PC-3 (cell line): ENCODE data around the gene SERHL2. TPM values are rescaled to one million over a fixed set of nuclear protein-coding genes. Genes with fewer than 3 reads are reported as not detected.

ENCODE experiments used
- ATAC-seq: fragments of 200-7000 bp; cut with Tn5 transposase; 2 replicates; pipeline ENCODE4 v1.9.1; 2020; ENCODE audit warnings: mild to moderate bottlenecking, moderate library complexity
- BruUV-seq: library from RNA; stranded (reverse); fragments of 400-500 nt; replicated peaks from 2 replicates; lab custom pipeline; 2021; lab: Mats Ljungman, UMichigan
- CTCF ChIA-PET: fragments of 300-600 bp; sonication (Branson Sonifier 250); formaldehyde crosslinking; loops from one replicate; lab custom pipeline; 2022; ENCODE audit warnings: antibody characterized with exemption; lab: Charles Lee
- POLR2A ChIA-PET: fragments of 300-600 bp; sonication (Branson Sonifier 250); formaldehyde crosslinking; loops from one replicate; lab custom pipeline; 2022; ENCODE audit warnings: antibody characterized with exemption; ENCODE audit not compliant: unreplicated experiment; lab: Charles Lee
- DNase-seq: peaks from one replicate; pipeline ENCODE4 v3.0.0-alpha.2; 2015
- H2AFZ ChIP-seq: fragments of 300-600 bp; sonication (generic); 2 replicates; pipeline ENCODE4 v1.6.0; 2016; ENCODE audit warnings: antibody characterized with exemption, low read length
- H3F3A ChIP-seq: fragments of 300-600 bp; sonication (generic); one replicate; pipeline ENCODE4 v1.6.0; 2017; ENCODE audit warnings: antibody characterized with exemption, low read length, control low read depth, mild to moderate bottlenecking; ENCODE audit not compliant: unreplicated experiment
- H3K27ac ChIP-seq: fragments of 300-600 bp; sonication (generic); 2 replicates; pipeline ENCODE4 v1.5.1; 2016; ENCODE audit warnings: mild to moderate bottlenecking, low read length
- H3K27me3 ChIP-seq: fragments of 300-600 bp; sonication (generic); 2 replicates; pipeline ENCODE4 v1.6.1; 2016; ENCODE audit warnings: low read length, mixed read lengths
- H3K36me3 ChIP-seq: fragments of 300-600 bp; sonication (generic); 2 replicates; pipeline ENCODE4 v1.6.1; 2016; ENCODE audit warnings: low read depth, mixed run types, low read length, mixed read lengths
- H3K4me1 ChIP-seq: fragments of 300-600 bp; sonication (generic); 2 replicates; pipeline ENCODE4 v1.5.1; 2016; ENCODE audit warnings: low read length; ENCODE audit not compliant: insufficient read depth
- H3K4me2 ChIP-seq: fragments of 300-600 bp; sonication (generic); 2 replicates; pipeline ENCODE4 v1.6.0; 2016; ENCODE audit warnings: low read length
- H3K4me3 ChIP-seq: fragments of 300-600 bp; sonication (generic); 2 replicates; pipeline ENCODE4 v1.5.1; 2016; ENCODE audit warnings: mild to moderate bottlenecking, low read length, mixed read lengths
- H3K79me2 ChIP-seq: fragments of 300-600 bp; sonication (generic); 2 replicates; pipeline ENCODE4 v1.6.1; 2017; ENCODE audit warnings: low read length, mixed read lengths
- H3K9ac ChIP-seq: fragments of 300-600 bp; sonication (generic); 2 replicates; pipeline ENCODE4 v1.6.0; 2016; ENCODE audit warnings: mild to moderate bottlenecking, low read length
- H3K9me2 ChIP-seq: fragments of 300-600 bp; sonication (generic); replicated peaks from 2 replicates; pipeline ENCODE4 v1.6.1; 2016; ENCODE audit warnings: mixed run types, low read length, mixed read lengths
- H3K9me3 ChIP-seq: fragments of 300-600 bp; sonication (generic); 2 replicates; pipeline ENCODE4 v1.6.1; 2016; ENCODE audit warnings: low read length, mixed read lengths
- H4K20me1 ChIP-seq: fragments of 300-600 bp; sonication (generic); 2 replicates; pipeline ENCODE4 v1.6.1; 2016; ENCODE audit warnings: low read length, mixed read lengths
- EZH2 ChIP-seq: fragments of 300-600 bp; sonication (generic); IDR thresholded peaks from one replicate; pipeline ENCODE4 v1.6.1; 2017; ENCODE audit warnings: antibody characterized with exemption, mild to moderate bottlenecking, low read length; ENCODE audit not compliant: unreplicated experiment
- EZH2phosphoT487 ChIP-seq: fragments of 300-600 bp; sonication (generic); IDR thresholded peaks from 2 replicates; pipeline ENCODE4 v1.6.1; 2018; ENCODE audit warnings: mild to moderate bottlenecking, antibody characterized with exemption, low read length, borderline replicate concordance
- intact Hi-C: fragments of 100-400 bp; cut with micrococcal nuclease; formaldehyde crosslinking; loops from 2 replicates; pipeline ENCODE4 v1.9.0; 2023
- total RNA-seq: library from RNA; depleted of rRNA; stranded (reverse); fragments of >200 nt; gene quantifications from 2 replicates; pipeline ENCODE4 v1.2.3, GENCODE V29; 2014; rRNA removed
- TF ChIP-seq, protein P1 (sequence below): fragments of 300-600 bp; sonication (generic); conservative IDR thresholded peaks from 2 replicates; pipeline ENCODE4 v1.5.1; 2017; ENCODE audit warnings: antibody characterized with exemption, low read depth, mild to moderate bottlenecking, low read length

Gene SERHL2
- total RNA-seq, 1 experiment from 2014 or later, result 5.4 TPM

DNA sequence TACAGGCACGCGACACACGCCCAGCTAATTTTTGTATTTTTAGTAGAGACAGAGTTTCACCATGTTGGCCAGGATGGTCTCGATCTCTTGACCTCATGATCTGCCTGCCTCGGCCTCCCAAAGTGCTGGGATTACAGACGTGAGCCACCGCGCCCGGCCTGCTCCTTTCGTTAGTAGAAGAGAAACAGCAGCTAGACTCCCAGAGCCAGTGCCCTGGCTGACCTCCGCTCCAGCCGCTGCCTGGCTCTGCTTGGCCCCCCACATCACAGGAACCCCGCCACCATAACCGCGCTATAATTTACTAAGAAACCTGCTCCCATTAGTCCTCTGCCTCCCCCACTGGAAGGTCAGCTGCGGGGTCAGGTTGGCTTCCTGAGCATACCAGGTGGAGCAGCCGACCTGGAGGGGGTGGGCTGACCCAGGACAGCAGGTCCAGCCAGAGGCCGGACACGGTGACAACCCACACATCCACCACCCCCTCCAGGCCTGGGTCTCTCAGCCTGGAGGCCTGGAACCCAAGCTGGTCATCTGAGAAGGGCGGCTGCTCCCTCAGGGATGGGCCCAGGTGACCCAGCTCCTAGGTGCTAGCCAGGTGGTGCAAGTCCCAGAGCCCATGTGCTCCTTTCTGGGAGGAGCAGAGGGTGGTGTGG is 68.4 kb downstream of the SERHL2 start:
- no peak overlapping the region for H3K4me3 ChIP-seq
- intact Hi-C loops, result no loop called here
- H3K9me3 ChIP-seq, result no peaks in the 10 kb centered on the region
- ATAC-seq, result no peak
- ChIA-PET POLR2A (no interaction called here), CTCF (interaction anchor here (0.6 to 1.0 kb wide), 2 partner anchors 198 to 457 kb away, joined by 3 read pairs; no protein-coding TSS in a partner anchor)
- TF ChIP-seq, protein P1, sequence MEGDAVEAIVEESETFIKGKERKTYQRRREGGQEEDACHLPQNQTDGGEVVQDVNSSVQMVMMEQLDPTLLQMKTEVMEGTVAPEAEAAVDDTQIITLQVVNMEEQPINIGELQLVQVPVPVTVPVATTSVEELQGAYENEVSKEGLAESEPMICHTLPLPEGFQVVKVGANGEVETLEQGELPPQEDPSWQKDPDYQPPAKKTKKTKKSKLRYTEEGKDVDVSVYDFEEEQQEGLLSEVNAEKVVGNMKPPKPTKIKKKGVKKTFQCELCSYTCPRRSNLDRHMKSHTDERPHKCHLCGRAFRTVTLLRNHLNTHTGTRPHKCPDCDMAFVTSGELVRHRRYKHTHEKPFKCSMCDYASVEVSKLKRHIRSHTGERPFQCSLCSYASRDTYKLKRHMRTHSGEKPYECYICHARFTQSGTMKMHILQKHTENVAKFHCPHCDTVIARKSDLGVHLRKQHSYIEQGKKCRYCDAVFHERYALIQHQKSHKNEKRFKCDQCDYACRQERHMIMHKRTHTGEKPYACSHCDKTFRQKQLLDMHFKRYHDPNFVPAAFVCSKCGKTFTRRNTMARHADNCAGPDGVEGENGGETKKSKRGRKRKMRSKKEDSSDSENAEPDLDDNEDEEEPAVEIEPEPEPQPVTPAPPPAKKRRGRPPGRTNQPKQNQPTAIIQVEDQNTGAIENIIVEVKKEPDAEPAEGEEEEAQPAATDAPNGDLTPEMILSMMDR, result no peak
- TF ChIP-seq EZH2, result no peak
- TF ChIP-seq EZH2phosphoT487, result no peak
- no peaks in the 10 kb centered on the region for H3K36me3 ChIP-seq
- no peak for DNase-seq
- peaks cover 15% of the 10 kb centered on the region for H3K4me1 ChIP-seq
- H3K27me3 ChIP-seq, result no peaks in the 10 kb centered on the region
- no peak overlapping the region for H2AFZ ChIP-seq
- no peaks in the 10 kb centered on the region for H3K9me2 ChIP-seq
- no peak overlapping the region for H3K27ac ChIP-seq
- no peak overlapping the region for H3K4me2 ChIP-seq
- H3F3A ChIP-seq, result no peaks in the 10 kb centered on the region
- no peaks in the 10 kb centered on the region for H3K79me2 ChIP-seq
- H3K9ac ChIP-seq, result no peak overlapping the region
- H4K20me1 ChIP-seq, result no peaks in the 10 kb centered on the region
- BruUV-seq, result no TSS peak

DNA sequence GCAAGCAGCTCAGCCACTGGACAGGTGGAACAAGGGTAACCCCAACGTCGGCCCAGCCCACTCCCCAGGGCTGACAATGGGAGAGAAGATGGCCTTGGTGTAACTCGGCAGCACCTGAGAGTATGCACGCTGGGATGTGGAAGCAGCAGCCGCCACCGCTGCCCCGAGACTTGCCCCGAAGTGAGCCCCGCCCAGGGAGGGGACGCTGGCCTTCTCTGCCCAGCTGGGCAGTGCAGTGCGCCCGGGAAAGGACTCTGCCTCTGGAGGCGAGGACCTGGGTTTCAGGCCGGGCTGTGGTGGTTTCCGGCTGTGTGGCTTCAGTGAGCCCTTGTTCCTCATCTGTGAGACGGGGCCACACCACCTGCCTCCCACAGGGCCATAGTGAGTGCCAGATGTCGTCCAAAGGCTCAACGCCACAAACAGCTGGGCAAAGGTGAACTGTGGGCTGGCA is 69.6 kb downstream of the SERHL2 start:
- DNase-seq (no peak), ATAC-seq (no peak)
- no peaks in the 10 kb centered on the region for H3K27me3 ChIP-seq
- no peaks in the 10 kb centered on the region for H3K9me2 ChIP-seq
- intact Hi-C loops, result no loop called here
- POLR2A ChIA-PET, result no interaction called here
- H3K4me2 ChIP-seq, result no peak overlapping the region
- H3K9me3 ChIP-seq, result no peaks in the 10 kb centered on the region
- CTCF ChIA-PET, result no interaction called here
- H3F3A ChIP-seq, result no peaks in the 10 kb centered on the region
- no peaks in the 10 kb centered on the region for H3K79me2 ChIP-seq
- H3K9ac ChIP-seq, result no peak overlapping the region
- TF ChIP-seq EZH2phosphoT487 (no peak), EZH2 (no peak)
- TF ChIP-seq, protein P1, result no peak
- H3K4me3 ChIP-seq, result no peak overlapping the region
- H3K36me3 ChIP-seq, result no peaks in the 10 kb centered on the region
- BruUV-seq, result no TSS peak
- H3K27ac ChIP-seq, result no peak overlapping the region
- H3K4me1 ChIP-seq, result peaks cover 15% of the 10 kb centered on the region
- H2AFZ ChIP-seq, result no peak overlapping the region
- H4K20me1 ChIP-seq, result no peaks in the 10 kb centered on the region

Other genes starting within 250 kb of the SERHL2 start
- gene NFAM1, start 121.6 kb upstream of the SERHL2 start, total RNA-seq, result 0.11 TPM in 1 of 2 replicates, not detected in the other
- gene RRP7A, start 34.2 kb upstream of the SERHL2 start, total RNA-seq, result 50.2 and 71.9 TPM in 2 replicates
- 32.4 and 47.2 TPM in 2 replicates for gene POLDIP3, start 60.9 kb downstream of the SERHL2 start, total RNA-seq
- not detected in 2 replicates for gene ATP5MGL, start 86.6 kb downstream of the SERHL2 start, total RNA-seq
- 64.2 and 73.3 TPM in 2 replicates for gene CYB5R3, start 95.4 kb downstream of the SERHL2 start, total RNA-seq
- gene A4GALT, start 166.9 kb downstream of the SERHL2 start, total RNA-seq, result 0.63 and 3.2 TPM in 2 replicates